Stimulated activated CD8-positive, alpha-beta memory T cell treated with anti-CD3 and anti-CD28 coated beads, Interleukin-12 subunit alpha, Interleukin-12 subunit beta, amount 100 ng/mL, for 24 hours (primary cell): ENCODE data around the gene ZNF248.

Source experiments
- DNase-seq: peaks from one replicate; pipeline ENCODE4 v3.0.0-alpha.2; 2020; ENCODE audit errors: extremely low read depth

Gene ZNF248

GRCh38 chr10:37826806-37827205 lies 30.6 kb downstream of the ZNF248 start:
- DNase-seq = no peak

- DNase-seq = no peak
Measured at GRCh38 chr10:37821237-37821636, 36.2 kb downstream of the ZNF248 start.

GRCh38 chr10:37819797-37820196 lies 37.6 kb downstream of the ZNF248 start:
- no peak for DNase-seq

GRCh38 chr10:37816290-37816689 lies 41.1 kb downstream of the ZNF248 start:
- no peak for DNase-seq

- no peak for DNase-seq
Measured at GRCh38 chr10:37813763-37814162, 43.6 kb downstream of the ZNF248 start.

GRCh38 chr10:37812290-37812689 lies 45.1 kb downstream of the ZNF248 start:
- DNase-seq = no peak

GRCh38 chr10:37803269-37803668 lies 54.1 kb downstream of the ZNF248 start:
- DNase-seq = no peak

- DNase-seq = no peak
Measured at GRCh38 chr10:37801557-37801956, 55.9 kb downstream of the ZNF248 start.

GRCh38 chr10:37794305-37794976 lies 63.0 kb downstream of the ZNF248 start:
- DNase-seq = no peak

- no peak for DNase-seq
Measured at GRCh38 chr10:37789590-37789989, 67.8 kb downstream of the ZNF248 start.

GRCh38 chr10:37784678-37785077 lies 72.7 kb downstream of the ZNF248 start:
- no peak for DNase-seq

- no peak for DNase-seq
Measured at GRCh38 chr10:37780536-37780935, 76.9 kb downstream of the ZNF248 start.

- no peak for DNase-seq
Measured at GRCh38 chr10:37777056-37777455, 80.4 kb downstream of the ZNF248 start.

- DNase-seq = no peak
Measured at GRCh38 chr10:37775612-37776011, 81.8 kb downstream of the ZNF248 start.

GRCh38 chr10:37774351-37774750 lies 83.1 kb downstream of the ZNF248 start:
- no peak for DNase-seq

- DNase-seq = no peak
Measured at GRCh38 chr10:37765216-37765615, 92.2 kb downstream of the ZNF248 start.

GRCh38 chr10:37763132-37763531 lies 94.3 kb downstream of the ZNF248 start:
- DNase-seq = no peak

GRCh38 chr10:37762287-37762686 lies 95.1 kb downstream of the ZNF248 start:
- no peak for DNase-seq

- no peak for DNase-seq
Measured at GRCh38 chr10:37760817-37761216, 96.6 kb downstream of the ZNF248 start.

- DNase-seq = no peak
Measured at GRCh38 chr10:37758074-37758473, 99.3 kb downstream of the ZNF248 start.

GRCh38 chr10:37754538-37755323 lies 102.7 kb downstream of the ZNF248 start:
- DNase-seq = no peak

GRCh38 chr10:37752334-37752875 lies 105.0 kb downstream of the ZNF248 start:
- DNase-seq = no peak

- no peak for DNase-seq
Measured at GRCh38 chr10:37748170-37748569, 109.2 kb downstream of the ZNF248 start.
